HepG2 (cell line): ENCODE results near the gene CPEB3. TPM values are rescaled to one million over a fixed set of nuclear protein-coding genes. Genes with fewer than 3 reads are reported as not detected.
A peak's percentile ranks its signal among the peaks of the same experiment; 100 is the strongest.

Experiments
- AGO1 ChIP-seq: fragments of 200-400 bp; formaldehyde crosslinking; IDR thresholded peaks from 2 replicates; pipeline ENCODE4 v1.6.1; 2017; ENCODE audit warnings: mild to moderate bottlenecking, low read depth, low read length, moderate library complexity; ENCODE audit not compliant: poor library complexity, severe bottlenecking
- DNMT1 ChIP-seq: sonication (generic); formaldehyde crosslinking; IDR thresholded peaks from 2 replicates; pipeline ENCODE4 v1.5.1; 2020; ENCODE audit warnings: mild to moderate bottlenecking, missing genetic modification reagents
- ELF3 ChIP-seq: IDR thresholded peaks from 2 replicates; pipeline ENCODE4 v1.6.1; 2016; ENCODE audit warnings: missing genetic modification reagents, missing compliant biosample characterization
- FLYWCH1 ChIP-seq: sonication (generic); formaldehyde crosslinking; IDR thresholded peaks from 2 replicates; pipeline ENCODE4 v1.8.1; 2023; ENCODE audit warnings: mild to moderate bottlenecking, missing genetic modification reagents
- GATAD2A ChIP-seq: IDR thresholded peaks from 2 replicates; pipeline ENCODE4 v1.6.1; 2016
- HDAC6 ChIP-seq: fragments of 200-600 bp; sonication (generic); IDR thresholded peaks from 2 replicates; pipeline ENCODE4 v1.7.0; 2017; ENCODE audit warnings: mild to moderate bottlenecking, antibody characterized with exemption, low read length, low read depth
- HNF4G ChIP-seq, 2 experiments: sonication (generic) in 1 of 2; formaldehyde crosslinking in 1 of 2; IDR thresholded peaks; 2 replicates each; pipeline versions ENCODE4 v1.4.0 to v1.6.1; 2011 to 2020; ENCODE audit warnings: borderline replicate concordance in 2 of 2, low read depth in 2 of 2, mild to moderate bottlenecking in 2 of 2, low read length in 1 of 2, missing genetic modification reagents in 1 of 2, moderate library complexity in 1 of 2
- HOXA3 ChIP-seq: sonication (generic); formaldehyde crosslinking; IDR thresholded peaks from 2 replicates; pipeline ENCODE4 v1.5.0; 2020; ENCODE audit warnings: missing genetic modification reagents
- KLF6 ChIP-seq: IDR thresholded peaks from 2 replicates; pipeline ENCODE4 v1.8.0; 2016; ENCODE audit warnings: missing biosample characterization, missing genetic modification reagents
- MEF2D ChIP-seq: sonication (generic); formaldehyde crosslinking; IDR thresholded peaks from 2 replicates; pipeline ENCODE4 v1.5.1; 2020; ENCODE audit warnings: mild to moderate bottlenecking, missing genetic modification reagents
- NR2F1 ChIP-seq, 2 experiments: fragments of 450-650 bp in 1 of 2; formaldehyde crosslinking in 1 of 2; IDR thresholded peaks; 2 replicates each; pipeline versions ENCODE4 v1.5.0 to v1.6.1; 2016 to 2020; ENCODE audit warnings: mild to moderate bottlenecking in 1 of 2, missing compliant biosample characterization in 1 of 2, missing genetic modification reagents in 1 of 2, moderate library complexity in 1 of 2
- NR2F2 ChIP-seq: IDR thresholded peaks from 2 replicates; pipeline ENCODE4 v1.6.1; 2012; ENCODE audit warnings: low read depth, inconsistent platforms, borderline replicate concordance
- SOX6 ChIP-seq, 2 experiments: fragments of 450-650 bp in 1 of 2; sonication (generic) in 1 of 2; formaldehyde crosslinking in 1 of 2; IDR thresholded peaks; 2 replicates each; pipeline versions ENCODE4 v1.4.0 to v1.6.1; 2017 to 2020; ENCODE audit warnings: antibody characterized with exemption in 1 of 2, mild to moderate bottlenecking in 1 of 2, missing genetic modification reagents in 1 of 2
- ZFX ChIP-seq: sonication (generic); formaldehyde crosslinking; IDR thresholded peaks from 2 replicates; pipeline ENCODE4 v1.4.0; 2020; ENCODE audit warnings: mild to moderate bottlenecking, low read depth, missing genetic modification reagents, moderate library complexity
- ZKSCAN1 ChIP-seq: fragments of 150-350 bp; IDR thresholded peaks from 2 replicates; pipeline ENCODE4 v1.6.1; 2014; ENCODE audit warnings: low read length
- ZNF143 ChIP-seq: sonication (generic); formaldehyde crosslinking; IDR thresholded peaks from 2 replicates; pipeline ENCODE4 v1.4.0; 2020; ENCODE audit warnings: missing genetic modification reagents
- ZNF577 ChIP-seq: sonication (generic); formaldehyde crosslinking; IDR thresholded peaks from 2 replicates; pipeline ENCODE4 v1.4.0; 2020; ENCODE audit warnings: mild to moderate bottlenecking, low read depth, missing genetic modification reagents, borderline replicate concordance
- ZNF629 ChIP-seq: sonication (generic); formaldehyde crosslinking; conservative IDR thresholded peaks from 2 replicates; pipeline ENCODE4 v1.5.0; 2020; ENCODE audit warnings: missing genetic modification reagents
- ZNF781 ChIP-seq: sonication (generic); formaldehyde crosslinking; IDR thresholded peaks from 2 replicates; pipeline ENCODE4 v1.5.1; 2020; ENCODE audit warnings: borderline replicate concordance, mild to moderate bottlenecking, missing genetic modification reagents; ENCODE audit errors: not compliant biosample characterization
- ZNF792 ChIP-seq: IDR thresholded peaks from 2 replicates; pipeline ENCODE4 v1.6.1; 2016
- polyA plus RNA-seq, 8 experiments: library from polyadenylated mRNA; depleted of rRNA in 3 of 8; stranded (reverse) in 7 of 8; unstranded in 1 of 8; fragments of >200 nt; fragmentation: Illumina TruSeq in 4 of 8; extraction: Trizol in 4 of 8; gene quantifications; 2 replicates each; pipeline versions ENCODE4 v1.2.1 to v1.2.3, GENCODE V29; 2011 to 2016; ENCODE audit warnings: low read depth in 4 of 8, missing spikeins in 1 of 8, mixed read lengths in 1 of 8; ENCODE audit not compliant: insufficient read depth in 1 of 8
- total RNA-seq, 5 experiments: library from RNA; depleted of rRNA; stranded (reverse); fragments of >200 nt; fragmentation: Illumina TruSeq; extraction: Trizol; gene quantifications; 2 replicates each; pipeline ENCODE4 v1.2.3, GENCODE V29; 2016; ENCODE audit warnings: low read depth in 1 of 5
- TF ChIP-seq, protein P1 (sequence below): sonication (generic); formaldehyde crosslinking; IDR thresholded peaks from 2 replicates; pipeline ENCODE4 v1.9.0; 2022; ENCODE audit warnings: low read depth, missing genetic modification reagents
- TF ChIP-seq, protein P2 (sequence below): sonication (generic); formaldehyde crosslinking; IDR thresholded peaks from 2 replicates; pipeline ENCODE4 v1.4.0; 2020; ENCODE audit warnings: missing genetic modification reagents, mild to moderate bottlenecking, borderline replicate concordance
- TF ChIP-seq, protein P3 (sequence below): sonication (generic); formaldehyde crosslinking; IDR thresholded peaks from 2 replicates; pipeline ENCODE4 v1.4.0; 2020; ENCODE audit warnings: mild to moderate bottlenecking, missing genetic modification reagents
- TF ChIP-seq, protein P4 (sequence below): sonication (generic); formaldehyde crosslinking; IDR thresholded peaks from 2 replicates; pipeline ENCODE4 v1.4.0; 2020; ENCODE audit warnings: missing genetic modification reagents
- TF ChIP-seq, protein P5 (sequence below): sonication (generic); formaldehyde crosslinking; IDR thresholded peaks from 2 replicates; pipeline ENCODE4 v1.4.0; 2020; ENCODE audit warnings: missing genetic modification reagents, low read depth, mild to moderate bottlenecking, borderline replicate concordance

Gene CPEB3
- total and polyA plus RNA-seq, 2 of the 13 experiments (the other 11 are each of a cell fraction or from before 2014, with no cell fraction given), result 0.66 to 0.70 TPM

DNA sequence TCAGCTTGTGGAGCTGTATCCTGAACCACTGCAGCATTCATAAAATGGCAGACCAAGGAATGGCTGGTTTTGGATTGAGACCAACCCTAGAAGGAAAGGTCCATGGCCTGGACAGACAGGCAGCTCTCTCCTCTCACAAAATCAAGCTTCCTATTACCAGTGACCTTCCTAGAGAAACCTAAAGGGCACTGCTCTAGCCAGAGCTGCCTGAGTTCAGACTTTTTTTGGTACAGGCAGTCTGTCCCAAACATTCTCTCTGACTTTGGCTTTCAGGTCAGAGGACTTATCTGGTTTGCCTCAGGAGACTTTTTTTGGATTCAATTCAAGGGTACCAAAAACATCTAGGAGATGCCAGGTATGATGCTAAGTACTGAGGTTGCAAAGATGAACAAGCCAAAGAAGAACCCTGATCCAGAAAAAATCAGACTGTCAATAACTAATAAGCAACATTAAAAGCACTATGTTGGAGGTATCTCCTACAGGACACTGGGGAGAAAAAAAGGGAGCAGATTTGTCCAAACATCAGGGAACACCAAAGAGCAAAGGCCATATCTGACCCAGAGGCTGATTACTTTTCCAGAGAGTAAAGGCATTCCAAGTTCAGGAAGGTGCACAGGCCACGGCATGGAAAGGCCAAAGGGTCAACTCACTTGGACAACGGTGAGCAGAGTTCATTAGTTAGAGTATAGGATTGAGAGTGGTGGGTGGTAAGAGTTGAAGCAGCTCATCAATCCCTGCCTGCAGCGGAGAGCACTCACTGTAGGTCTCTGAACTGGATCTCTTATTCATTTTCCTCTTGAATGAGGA lies 169.0 kb downstream of the CPEB3 start (continued):
- TF ChIP-seq, protein P1, sequence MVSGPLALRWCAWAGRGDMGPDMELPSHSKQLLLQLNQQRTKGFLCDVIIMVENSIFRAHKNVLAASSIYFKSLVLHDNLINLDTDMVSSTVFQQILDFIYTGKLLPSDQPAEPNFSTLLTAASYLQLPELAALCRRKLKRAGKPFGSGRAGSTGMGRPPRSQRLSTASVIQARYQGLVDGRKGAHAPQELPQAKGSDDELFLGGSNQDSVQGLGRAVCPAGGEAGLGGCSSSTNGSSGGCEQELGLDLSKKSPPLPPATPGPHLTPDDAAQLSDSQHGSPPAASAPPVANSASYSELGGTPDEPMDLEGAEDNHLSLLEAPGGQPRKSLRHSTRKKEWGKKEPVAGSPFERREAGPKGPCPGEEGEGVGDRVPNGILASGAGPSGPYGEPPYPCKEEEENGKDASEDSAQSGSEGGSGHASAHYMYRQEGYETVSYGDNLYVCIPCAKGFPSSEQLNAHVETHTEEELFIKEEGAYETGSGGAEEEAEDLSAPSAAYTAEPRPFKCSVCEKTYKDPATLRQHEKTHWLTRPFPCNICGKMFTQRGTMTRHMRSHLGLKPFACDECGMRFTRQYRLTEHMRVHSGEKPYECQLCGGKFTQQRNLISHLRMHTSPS (CRISPR knock-in tag), result peak; percentile 56; the same call in 1 of the 2 replicates
- TF ChIP-seq ZNF143 (no peak), HDAC6 (no peak), SOX6 (IDR thresholded peaks at IDR 0.05) (no peak), SOX6 (CRISPR knock-in tag; IDR thresholded peaks at IDR 0.05) (peak; percentile 83), NR2F1 (CRISPR knock-in tag; IDR thresholded peaks at IDR 0.05) (peak; percentile 98 to 99), AGO1 (no peak), MEF2D (CRISPR knock-in tag) (peak; percentile 74), ZFX (CRISPR knock-in tag) (peak; percentile 61), ZNF792 (CRISPR knock-in tag) (peak; percentile 74; the same call in 1 of the 2 replicates), ZNF781 (CRISPR knock-in tag) (no peak), DNMT1 (CRISPR knock-in tag) (no peak), ZNF577 (CRISPR knock-in tag) (no peak), FLYWCH1 (no peak), HNF4G (IDR thresholded peaks at IDR 0.05; ENCODE audit: borderline replicate concordance, low read depth, low read length) (peak; percentile 95), HNF4G (CRISPR knock-in tag; IDR thresholded peaks at IDR 0.05; ENCODE audit: borderline replicate concordance, low read depth) (peak; percentile 92; the same call in 1 of the 2 replicates), ZNF629 (CRISPR knock-in tag) (0 out of 2 replicates have a peak, but pooled peaks have one; percentile 24), HOXA3 (CRISPR knock-in tag) (peak; percentile 75), KLF6 (CRISPR knock-in tag) (no peak), GATAD2A (peak; percentile 94), ZKSCAN1 (no peak), NR2F2 (peak; percentile 99), ELF3 (CRISPR knock-in tag) (peak; percentile 84)
- TF ChIP-seq, protein P2, sequence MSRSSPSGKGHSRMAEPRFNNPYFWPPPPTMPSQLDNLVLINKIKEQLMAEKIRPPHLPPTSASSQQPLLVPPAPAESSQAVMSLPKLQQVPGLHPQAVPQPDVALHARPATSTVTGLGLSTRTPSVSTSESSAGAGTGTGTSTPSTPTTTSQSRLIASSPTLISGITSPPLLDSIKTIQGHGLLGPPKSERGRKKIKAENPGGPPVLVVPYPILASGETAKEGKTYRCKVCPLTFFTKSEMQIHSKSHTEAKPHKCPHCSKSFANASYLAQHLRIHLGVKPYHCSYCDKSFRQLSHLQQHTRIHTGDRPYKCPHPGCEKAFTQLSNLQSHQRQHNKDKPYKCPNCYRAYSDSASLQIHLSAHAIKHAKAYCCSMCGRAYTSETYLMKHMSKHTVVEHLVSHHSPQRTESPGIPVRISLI, result peak; percentile 86; the same call in 1 of the 2 replicates
- TF ChIP-seq, protein P3, sequence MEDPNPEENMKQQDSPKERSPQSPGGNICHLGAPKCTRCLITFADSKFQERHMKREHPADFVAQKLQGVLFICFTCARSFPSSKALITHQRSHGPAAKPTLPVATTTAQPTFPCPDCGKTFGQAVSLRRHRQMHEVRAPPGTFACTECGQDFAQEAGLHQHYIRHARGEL (CRISPR knock-in tag), result no peak
- TF ChIP-seq, protein P4, sequence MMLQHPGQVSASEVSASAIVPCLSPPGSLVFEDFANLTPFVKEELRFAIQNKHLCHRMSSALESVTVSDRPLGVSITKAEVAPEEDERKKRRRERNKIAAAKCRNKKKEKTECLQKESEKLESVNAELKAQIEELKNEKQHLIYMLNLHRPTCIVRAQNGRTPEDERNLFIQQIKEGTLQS, result no peak
- TF ChIP-seq, protein P5, sequence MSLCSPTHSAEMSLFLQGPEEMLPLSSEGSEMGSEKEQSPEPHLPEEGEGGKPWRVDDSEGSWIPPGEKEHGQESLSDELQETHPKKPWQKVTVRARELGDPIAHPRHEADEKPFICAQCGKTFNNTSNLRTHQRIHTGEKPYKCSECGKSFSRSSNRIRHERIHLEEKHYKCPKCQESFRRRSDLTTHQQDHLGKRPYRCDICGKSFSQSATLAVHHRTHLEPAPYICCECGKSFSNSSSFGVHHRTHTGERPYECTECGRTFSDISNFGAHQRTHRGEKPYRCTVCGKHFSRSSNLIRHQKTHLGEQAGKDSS, result peak; percentile 57; the same call in 1 of the 2 replicates
